ENCODE results near the gene ATF7.

ATF7 gene

GRCh38 chr12:53505086-53505485 lies 121.1 kb downstream of the ATF7 start (continued):
- no peak for TF ChIP-seq ZNF114 (tag by site-specific recombination; IDR thresholded peaks at IDR 0.05)

GRCh38 chr12:53504004-53504920 lies 121.9 kb downstream of the ATF7 start:
- CTCF ChIA-PET, result interaction anchor here (0.6 to 2.0 kb wide), 7 partner anchors 22 to 183 kb away, joined by 3 to 8 read pairs (median 4); partner anchors contain the start of gene AAAS
- H3K27ac ChIP-seq (ENCODE audit: extremely low read depth, low read depth, low read length), result no peak overlapping the region
- no peaks in the 10 kb centered on the region for H3K9me3 ChIP-seq (ENCODE audit: control insufficient read depth, insufficient read depth, low read depth, low read length)
- TF ChIP-seq ZNF2 (tag by site-specific recombination; IDR thresholded peaks at IDR 0.05) (no peak), ZFHX2 (tag by site-specific recombination; conservative IDR thresholded peaks at IDR 0.05) (peak; percentile 44)
- H3K4me3 ChIP-seq (ENCODE audit: low read depth, low read length), result no peak overlapping the region
- POLR2A ChIA-PET, result no interaction called here
- peaks cover 10% of the 10 kb centered on the region for H3K4me1 ChIP-seq (ENCODE audit: control insufficient read depth, insufficient read depth, low read length)
- peaks cover 0 to 47% of the 10 kb centered on the region in 2 experiments; a peak in 1 of 3 replicates for H3K36me3 ChIP-seq (ENCODE audit: control insufficient read depth in 2 of 2, insufficient read depth in 1 of 2, low read length in 2 of 2)

- no peak for TF ChIP-seq KLF8 (tag by site-specific recombination; IDR thresholded peaks at IDR 0.05)
- no peak for TF ChIP-seq IKZF3 (tag by site-specific recombination; IDR thresholded peaks at IDR 0.05)
- TF ChIP-seq HIC1 (tag by site-specific recombination; IDR thresholded peaks at IDR 0.05), result no peak
- no peak for TF ChIP-seq ZNF449 (tag by site-specific recombination; IDR thresholded peaks at IDR 0.05)
- TF ChIP-seq ZNF202 (tag by site-specific recombination; IDR thresholded peaks at IDR 0.05; ENCODE audit: borderline replicate concordance), result no peak
- TF ChIP-seq TSHZ1 (tag by site-specific recombination; IDR thresholded peaks at IDR 0.05; ENCODE audit: borderline replicate concordance), result no peak
- no peak for TF ChIP-seq ZNF654 (tag by site-specific recombination; IDR thresholded peaks at IDR 0.05; ENCODE audit: low read depth)
- TF ChIP-seq ZNF223 (tag by site-specific recombination; IDR thresholded peaks at IDR 0.05), result no peak
- TF ChIP-seq ZNF692 (tag by site-specific recombination; IDR thresholded peaks at IDR 0.05), result no peak
- no peak for TF ChIP-seq ZNF626 (tag by site-specific recombination; IDR thresholded peaks at IDR 0.05)
- no peak for TF ChIP-seq KLF16 (tag by site-specific recombination; IDR thresholded peaks at IDR 0.05)
- H3K9me3 ChIP-seq (ENCODE audit: control insufficient read depth, insufficient read depth, low read depth, low read length), result no peaks in the 10 kb centered on the region
- H3K4me1 ChIP-seq (ENCODE audit: control insufficient read depth, insufficient read depth, low read length), result peaks cover 10% of the 10 kb centered on the region
- no peak overlapping the region for H3K27ac ChIP-seq (ENCODE audit: extremely low read depth, low read depth, low read length)
- ChIA-PET CTCF (interaction anchor here (0.6 to 2.0 kb wide), 6 partner anchors 21 to 182 kb away, joined by 3 to 8 read pairs (median 4); partner anchors contain the start of gene AAAS), POLR2A (interaction anchor here (0.7 to 1.1 kb wide), 2 partner anchors 31 to 182 kb away, joined by 3 to 5 read pairs; partner anchors contain the start of gene AAAS)
- H3K36me3 ChIP-seq (ENCODE audit: control insufficient read depth in 2 of 2, insufficient read depth in 1 of 2, low read length in 2 of 2), result peaks cover 0 to 47% of the 10 kb centered on the region in 2 experiments; a peak in 1 of 3 replicates
- no peak overlapping the region for H3K4me3 ChIP-seq (ENCODE audit: low read depth, low read length)
These were observed 123.0 kb downstream of the ATF7 start for GRCh38 chr12:53502983-53503728.

Measured in HEK293 (cell line).